Trophoblast cell (in vitro differentiated cells and primary cell): Measurements from ENCODE around the gene FBXO44.

ENCODE experiments used
- DNase-seq, 2 donors: peaks; one replicate each; pipeline ENCODE4 v3.0.0-alpha.2; 2016
- H2AFZ ChIP-seq: 2 replicates; pipeline ENCODE4 v1.6.1; 2013; ENCODE audit warnings: low read length, moderate library complexity, mild to moderate bottlenecking; ENCODE audit not compliant: insufficient read depth, poor library complexity
- H2AK5ac ChIP-seq: 2 replicates; pipeline ENCODE4 v1.6.1; 2013; ENCODE audit warnings: mild to moderate bottlenecking, low read length
- H2BK120ac ChIP-seq: 2 replicates; pipeline ENCODE4 v1.6.1; 2013; ENCODE audit warnings: low read length, mild to moderate bottlenecking, moderate library complexity; ENCODE audit not compliant: insufficient read depth, poor library complexity
- H2BK12ac ChIP-seq: 2 replicates; pipeline ENCODE4 v1.6.1; 2013; ENCODE audit warnings: mild to moderate bottlenecking, low read length, moderate library complexity
- H2BK5ac ChIP-seq: 2 replicates; pipeline ENCODE4 v1.6.1; 2013; ENCODE audit warnings: low read length, low read depth, moderate library complexity, mild to moderate bottlenecking; ENCODE audit not compliant: poor library complexity
- H3K14ac ChIP-seq: 2 replicates; pipeline ENCODE4 v1.6.1; 2013; ENCODE audit warnings: mild to moderate bottlenecking, low read length
- H3K18ac ChIP-seq: 2 replicates; pipeline ENCODE4 v1.6.1; 2013; ENCODE audit warnings: mild to moderate bottlenecking, low read length
- H3K23ac ChIP-seq: 2 replicates; pipeline ENCODE4 v1.6.1; 2013; ENCODE audit warnings: low read length
- H3K27ac ChIP-seq: 2 replicates; pipeline ENCODE4 v1.5.1; 2013; ENCODE audit warnings: low read depth, mild to moderate bottlenecking, inconsistent platforms, low read length, moderate library complexity
- H3K27me3 ChIP-seq: 2 replicates; pipeline ENCODE4 v1.6.1; 2013; ENCODE audit warnings: inconsistent platforms, mild to moderate bottlenecking, low read length, moderate library complexity; ENCODE audit not compliant: insufficient read depth
- H3K36me3 ChIP-seq, 2 experiments: 1 replicate in 1 of 2; 2 replicates in 1 of 2; pipeline ENCODE4 v1.6.1; 2013; ENCODE audit warnings: low read length in 2 of 2, mild to moderate bottlenecking in 2 of 2, moderate library complexity in 1 of 2; ENCODE audit not compliant: insufficient read depth in 2 of 2, control insufficient read depth in 1 of 2
- H3K4ac ChIP-seq: 2 replicates; pipeline ENCODE4 v1.6.1; 2013; ENCODE audit warnings: low read depth, mild to moderate bottlenecking, low read length, moderate library complexity
- H3K4me1 ChIP-seq, 2 experiments: 1 replicate in 1 of 2; 2 replicates in 1 of 2; pipeline ENCODE4 v1.6.1; 2013; ENCODE audit warnings: low read length in 2 of 2, mild to moderate bottlenecking in 2 of 2, moderate library complexity in 1 of 2; ENCODE audit not compliant: insufficient read depth in 2 of 2, control insufficient read depth in 1 of 2
- H3K4me2 ChIP-seq: 2 replicates; pipeline ENCODE4 v1.6.1; 2013; ENCODE audit warnings: inconsistent platforms, mild to moderate bottlenecking, low read length, moderate library complexity
- H3K4me3 ChIP-seq: 2 replicates; pipeline ENCODE4 v1.5.1; 2013; ENCODE audit warnings: mild to moderate bottlenecking, low read depth, low read length, inconsistent platforms
- H3K79me1 ChIP-seq: one replicate; pipeline ENCODE4 v1.6.1; 2013; ENCODE audit warnings: low read length
- H3K79me2 ChIP-seq: 2 replicates; pipeline ENCODE4 v1.6.1; 2013; ENCODE audit warnings: low read length, mild to moderate bottlenecking; ENCODE audit not compliant: control insufficient read depth, insufficient read depth, poor library complexity
- H3K9ac ChIP-seq: 2 replicates; pipeline ENCODE4 v1.6.1; 2013; ENCODE audit warnings: mild to moderate bottlenecking, low read length
- H3K9me3 ChIP-seq: 2 replicates; pipeline ENCODE4 v1.6.1; 2013; ENCODE audit warnings: low read depth, mild to moderate bottlenecking, control low read depth, inconsistent platforms, low read length; ENCODE audit not compliant: insufficient read depth
- H4K12ac ChIP-seq: 2 replicates; pipeline ENCODE4 v1.6.1; 2013; ENCODE audit warnings: low read depth, mild to moderate bottlenecking, low read length, moderate library complexity
- H4K8ac ChIP-seq: 2 replicates; pipeline ENCODE4 v1.6.1; 2013; ENCODE audit warnings: low read depth, mild to moderate bottlenecking, low read length, moderate library complexity
- H4K91ac ChIP-seq: one replicate; pipeline ENCODE4 v1.6.1; 2013; ENCODE audit warnings: low read depth, mild to moderate bottlenecking, low read length, moderate library complexity
- WGBS: extraction: QIAGEN DNeasy Blood & Tissue Kit; methylation state at CpG from one replicate; pipeline ENCODE4 v1.1.7; 2013; ENCODE audit warnings: missing lambda C conversion rate; ENCODE audit not compliant: insufficient read length, insufficient coverage; ENCODE audit errors: extremely low coverage; 5-methylcytosine and 5-hydroxymethylcytosine counted together

FBXO44 gene

DNA sequence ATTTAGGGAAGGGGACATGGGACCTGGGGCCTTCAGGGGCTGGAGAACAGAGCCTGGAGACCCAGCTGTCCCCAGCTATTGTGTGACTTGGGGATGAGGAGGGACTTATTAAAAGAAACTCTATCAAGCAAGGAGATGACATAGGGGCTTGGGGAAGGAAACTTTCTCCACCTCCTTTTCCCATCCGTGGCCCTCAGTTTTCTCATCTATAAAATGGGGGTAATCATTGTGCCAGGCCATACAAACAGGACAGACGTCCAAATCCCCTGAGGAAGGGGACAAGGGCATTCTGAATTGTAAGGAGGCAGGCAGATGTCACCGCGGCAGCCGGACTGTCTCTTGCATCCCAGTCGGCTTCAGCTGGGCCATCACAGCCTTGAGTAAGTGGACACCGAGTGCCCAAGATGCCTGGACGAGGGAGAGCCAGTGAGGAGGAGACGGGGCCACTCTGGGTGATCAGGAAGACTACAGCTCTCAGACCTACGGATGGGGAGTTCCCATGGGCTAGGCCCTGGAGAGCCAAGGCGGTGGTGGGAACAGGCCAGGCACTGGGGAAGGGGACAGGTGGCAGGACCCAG is 2.4 kb upstream of the FBXO44 start:
- no peak overlapping the region for H2AFZ ChIP-seq
- no peaks in the 10 kb centered on the region for H3K27me3 ChIP-seq
- H4K91ac ChIP-seq = no peak overlapping the region
- H3K4me1 ChIP-seq = peaks cover 6 to 16% of the 10 kb centered on the region in 2 experiments
- H4K12ac ChIP-seq = no peak overlapping the region
- H3K79me2 ChIP-seq = peaks cover 2% of the 10 kb centered on the region
- H3K9ac ChIP-seq = no peak overlapping the region
- no peak overlapping the region for H3K18ac ChIP-seq
- no peak overlapping the region for H3K4me2 ChIP-seq
- no peak overlapping the region for H4K8ac ChIP-seq
- peak overlapping the region; percentile 27 for H2AK5ac ChIP-seq
- no peak overlapping the region for H3K27ac ChIP-seq
- peaks cover 2% of the 10 kb centered on the region for H3K9me3 ChIP-seq
- H3K79me1 ChIP-seq = peaks cover 12% of the 10 kb centered on the region
- H2BK120ac ChIP-seq = no peak overlapping the region
- no peak overlapping the region for H3K4me3 ChIP-seq
- H3K14ac ChIP-seq = no peak overlapping the region
- DNase-seq = no peak
- H2BK12ac ChIP-seq = no peak overlapping the region
- H3K36me3 ChIP-seq = peaks cover 0 to 2% of the 10 kb centered on the region in 2 experiments
- H3K23ac ChIP-seq = no peak overlapping the region
- WGBS = no CpG with 5 or more reads among the region's 11 CpGs
- no peak overlapping the region for H2BK5ac ChIP-seq
- H3K4ac ChIP-seq = no peak overlapping the region

GRCh38 chr1:11653101-11653860 is 1.4 kb upstream of the FBXO44 start:
- peak overlapping the region; percentile 27 for H2BK12ac ChIP-seq
- WGBS = no CpG with 5 or more reads among the region's 17 CpGs
- H2BK120ac ChIP-seq = peak overlapping the region; percentile 10
- no peak overlapping the region for H2AFZ ChIP-seq
- peaks cover 6 to 16% of the 10 kb centered on the region in 2 experiments for H3K4me1 ChIP-seq
- H3K9ac ChIP-seq = no peak overlapping the region
- H3K4ac ChIP-seq = peak overlapping the region; percentile 29
- H4K12ac ChIP-seq = no peak overlapping the region
- no peaks in the 10 kb centered on the region for H3K27me3 ChIP-seq
- no peak overlapping the region for H3K23ac ChIP-seq
- H3K14ac ChIP-seq = peak overlapping the region; percentile 18
- DNase-seq = no peak
- peaks cover 12% of the 10 kb centered on the region for H3K79me1 ChIP-seq
- H4K91ac ChIP-seq = peak overlapping the region; percentile 70
- H3K27ac ChIP-seq = peak overlapping the region; percentile 40
- H2AK5ac ChIP-seq = peak overlapping the region; percentile 18
- H2BK5ac ChIP-seq = no peak overlapping the region
- H3K79me2 ChIP-seq = peaks cover 2% of the 10 kb centered on the region
- H3K9me3 ChIP-seq = peaks cover 4% of the 10 kb centered on the region
- peak overlapping the region; percentile 55 for H4K8ac ChIP-seq
- peak overlapping the region; percentile 72 for H3K18ac ChIP-seq
- H3K4me3 ChIP-seq = peak overlapping the region; percentile 75
- H3K36me3 ChIP-seq = peaks cover 0 to 2% of the 10 kb centered on the region in 2 experiments
- H3K4me2 ChIP-seq = peak overlapping the region; percentile 85

DNA sequence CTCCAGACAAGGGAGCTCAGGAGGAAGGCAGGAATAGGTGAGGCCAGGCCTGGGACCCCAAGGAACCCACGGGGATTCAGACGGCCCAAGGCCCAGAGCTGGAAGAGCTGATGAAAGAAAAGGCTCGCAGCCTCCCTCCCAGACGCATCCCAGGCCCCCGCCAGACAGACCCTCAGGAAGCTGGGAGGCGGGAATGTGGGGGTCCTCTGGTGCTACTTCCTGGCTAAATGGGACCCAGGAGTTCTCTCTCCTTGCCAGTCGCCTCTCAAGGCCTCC is 878 bp upstream of the FBXO44 start:
- H3K23ac ChIP-seq = no peak overlapping the region
- H4K12ac ChIP-seq = no peak overlapping the region
- H3K79me1 ChIP-seq = peaks cover 12% of the 10 kb centered on the region
- H2BK12ac ChIP-seq = peak overlapping the region; percentile 27
- peak overlapping the region; percentile 18 for H2AK5ac ChIP-seq
- H3K4me2 ChIP-seq = peak overlapping the region; percentile 85
- H3K9ac ChIP-seq = no peak overlapping the region
- peak overlapping the region; percentile 10 for H2BK120ac ChIP-seq
- H3K27ac ChIP-seq = peak overlapping the region; percentile 40
- H3K79me2 ChIP-seq = peaks cover 2% of the 10 kb centered on the region
- peak overlapping the region; percentile 29 for H3K4ac ChIP-seq
- peak overlapping the region; percentile 70 for H4K91ac ChIP-seq
- no peak overlapping the region for H2AFZ ChIP-seq
- peak overlapping the region; percentile 75 for H3K4me3 ChIP-seq
- H4K8ac ChIP-seq = peak overlapping the region; percentile 55
- H3K18ac ChIP-seq = peak overlapping the region; percentile 72
- H3K9me3 ChIP-seq = peaks cover 4% of the 10 kb centered on the region
- no peak overlapping the region for H2BK5ac ChIP-seq
- no CpG with 5 or more reads among the region's 7 CpGs for WGBS
- peaks cover 6 to 16% of the 10 kb centered on the region in 2 experiments for H3K4me1 ChIP-seq
- no peaks in the 10 kb centered on the region for H3K27me3 ChIP-seq
- H3K36me3 ChIP-seq = peaks cover 2 to 3% of the 10 kb centered on the region in 2 experiments
- H3K14ac ChIP-seq = peak overlapping the region; percentile 18
- DNase-seq = no peak

- no peak overlapping the region for H2BK12ac ChIP-seq
- peaks cover 4% of the 10 kb centered on the region for H3K9me3 ChIP-seq
- no peak overlapping the region for H2AK5ac ChIP-seq
- H3K23ac ChIP-seq = no peak overlapping the region
- peak overlapping the region; percentile 49 for H4K91ac ChIP-seq
- no peak overlapping the region for H2BK120ac ChIP-seq
- DNase-seq = no peak
- H3K4me1 ChIP-seq = peaks cover 6 to 15% of the 10 kb centered on the region in 2 experiments
- peaks cover 12% of the 10 kb centered on the region for H3K79me1 ChIP-seq
- no peak overlapping the region for H3K14ac ChIP-seq
- H3K27ac ChIP-seq = no peak overlapping the region
- H3K27me3 ChIP-seq = no peaks in the 10 kb centered on the region
- peaks cover 2 to 3% of the 10 kb centered on the region in 2 experiments for H3K36me3 ChIP-seq
- no peak overlapping the region for H3K18ac ChIP-seq
- no peak overlapping the region for H3K9ac ChIP-seq
- peak overlapping the region; percentile 67 for H3K4me3 ChIP-seq
- H3K4me2 ChIP-seq = peak overlapping the region; percentile 73
- no peak overlapping the region for H4K8ac ChIP-seq
- no CpG with 5 or more reads among the region's 45 CpGs for WGBS
- no peak overlapping the region for H3K4ac ChIP-seq
- H2AFZ ChIP-seq = no peak overlapping the region
- no peak overlapping the region for H2BK5ac ChIP-seq
- H4K12ac ChIP-seq = no peak overlapping the region
- peaks cover 2% of the 10 kb centered on the region for H3K79me2 ChIP-seq
Observed at GRCh38 chr1:11654939-11655808, 497 bp downstream of the FBXO44 start.
